Right cardiac atrium (tissue), 5 donors: ENCODE measurements around the gene GADL1. TPM values are rescaled to one million over a fixed set of nuclear protein-coding genes. Genes with fewer than 3 reads are reported as not detected.

Experiments used
- ATAC-seq, 2 donors: fragments of 200-7000 bp; cut with Tn5 transposase; one replicate each; pipeline versions ENCODE4 v1.8.0 to v1.9.1; 2020; ENCODE audit warnings: moderate library complexity in 2 of 2, mild to moderate bottlenecking in 1 of 2
- DNase-seq, 3 donors: peaks; one replicate each; pipeline ENCODE4 v3.0.0-alpha.2; 2020
- H3K27ac ChIP-seq: one replicate; pipeline ENCODE4 v1.5.1; 2013; ENCODE audit warnings: mild to moderate bottlenecking, low read length, control low read depth, moderate library complexity
- H3K27me3 ChIP-seq: one replicate; pipeline ENCODE4 v1.6.1; 2013; ENCODE audit not compliant: control insufficient read depth, insufficient read depth
- H3K4me1 ChIP-seq: one replicate; pipeline ENCODE4 v1.6.1; 2013; ENCODE audit warnings: low read length; ENCODE audit not compliant: control insufficient read depth, insufficient read depth
- H3K4me3 ChIP-seq: one replicate; pipeline ENCODE4 v1.5.1; 2013; ENCODE audit warnings: low read length, control low read depth
- H3K9me3 ChIP-seq: one replicate; pipeline ENCODE4 v1.6.1; 2013; ENCODE audit warnings: low read length; ENCODE audit not compliant: control insufficient read depth
- WGBS: extraction: QIAGEN DNeasy Blood & Tissue Kit; methylation state at CpG from one replicate; pipeline ENCODE4 v1.1.7; 2013; 5-methylcytosine and 5-hydroxymethylcytosine counted together
- intact Hi-C, 4 donors: fragments of 100-400 bp; cut with DNase I; formaldehyde crosslinking; loops; one replicate each; pipeline versions ENCODE4 v1.11.0 to v1.14.0; 2022 to 2023
- polyA plus RNA-seq: library from polyadenylated mRNA; stranded (reverse); fragments of 200-250 nt; gene quantifications from one replicate; pipeline ENCODE4 v1.2.3, GENCODE V29; 2013
- total RNA-seq, 4 donors: library from RNA; stranded (reverse); fragmentation: NEBNext Ultra II Directional; extraction: Animal tissue kit (Norgen Biotek cat#: 25700); gene quantifications; one replicate each; pipeline ENCODE4 v1.2.1, GENCODE V29; 2021
- donor health status: healthy with polysubstance abuse.
- donor health status: DM: no; HTN: yes; CAD: no.
- donor health status: DM: no; HTN: no; CAD: no.
- donor health status: DM: no; HTN: yes; CAD: no; lungs with severe emphysema.
- donor health status: DM: yes; HTN: yes; CAD: no.

GADL1 gene
- total and polyA plus RNA-seq, 5 donors = not detected

GRCh38 chr3:30873671-30874070 is 20.8 kb downstream of the GADL1 start:
- H3K27ac ChIP-seq = no peak overlapping the region
- no peaks in the 10 kb centered on the region for H3K27me3 ChIP-seq
- no peak overlapping the region for H3K4me3 ChIP-seq
- DNase-seq = no peak
- ATAC-seq = no peak
- intact Hi-C loops = no loop called here
- H3K4me1 ChIP-seq = no peaks in the 10 kb centered on the region
- no peaks in the 10 kb centered on the region for H3K9me3 ChIP-seq

- intact Hi-C loops = no loop called here
- H3K27ac ChIP-seq = no peak overlapping the region
- no peaks in the 10 kb centered on the region for H3K27me3 ChIP-seq
Measured at GRCh38 chr3:30872879-30873278, 21.6 kb downstream of the GADL1 start.

DNA sequence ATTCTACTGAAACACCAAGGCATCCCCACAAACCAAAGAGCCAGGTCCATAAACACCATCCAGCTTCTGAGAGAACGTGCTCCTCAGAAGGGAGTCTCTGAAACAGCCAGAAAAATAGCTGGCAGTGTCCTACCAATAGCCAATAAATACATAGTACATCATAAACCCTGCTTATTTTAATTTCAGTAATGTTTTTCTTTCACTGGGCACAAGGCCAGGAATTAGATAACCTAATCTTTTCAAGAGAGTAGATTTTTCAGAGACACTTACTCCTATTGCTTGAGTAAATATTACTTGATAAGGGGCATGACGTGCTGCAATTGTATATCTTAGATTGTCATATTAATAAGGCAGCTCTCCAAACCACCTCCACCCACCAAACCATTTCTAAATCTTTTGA is 22.7 kb downstream of the GADL1 start:
- 29% methylated on average over 2 of the region's 2 CpGs for WGBS
- H3K27ac ChIP-seq = no peak overlapping the region

More at GRCh38 chr3:30872879-30873278, 21.6 kb downstream of the GADL1 start:
- H3K4me1 ChIP-seq = no peaks in the 10 kb centered on the region
- no peak overlapping the region for H3K4me3 ChIP-seq
- no peak for DNase-seq
- H3K9me3 ChIP-seq = no peaks in the 10 kb centered on the region
- ATAC-seq = no peak

GRCh38 chr3:30864836-30865235 is 29.6 kb downstream of the GADL1 start:
- 74% methylated on average over 2 of the region's 2 CpGs for WGBS
- Histone ChIP-seq H3K27me3 (no peaks in the 10 kb centered on the region), H3K4me3 (no peak overlapping the region), H3K9me3 (no peaks in the 10 kb centered on the region), H3K4me1 (no peaks in the 10 kb centered on the region), H3K27ac (no peak overlapping the region)
- DNase-seq = no peak
- no peak for ATAC-seq
- intact Hi-C loops = no loop called here

More for the DNA sequence above, 22.7 kb downstream of the GADL1 start:
- DNase-seq (no peak), ATAC-seq (no peak)
- Histone ChIP-seq H3K4me1 (no peaks in the 10 kb centered on the region), H3K4me3 (no peak overlapping the region), H3K27me3 (no peaks in the 10 kb centered on the region), H3K9me3 (no peaks in the 10 kb centered on the region)
- intact Hi-C loops = no loop called here

GRCh38 chr3:30864132-30864531 is 30.3 kb downstream of the GADL1 start:
- no peak for DNase-seq
- intact Hi-C loops = no loop called here
- Histone ChIP-seq H3K9me3 (no peaks in the 10 kb centered on the region), H3K27me3 (no peaks in the 10 kb centered on the region), H3K4me1 (no peaks in the 10 kb centered on the region), H3K27ac (no peak overlapping the region), H3K4me3 (no peak overlapping the region)
- ATAC-seq = no peak
- 59% methylated on average over 5 of the region's 5 CpGs for WGBS

- no peak overlapping the region for H3K27ac ChIP-seq
- no peaks in the 10 kb centered on the region for H3K27me3 ChIP-seq
- ATAC-seq (no peak), DNase-seq (no peak)
- H3K4me3 ChIP-seq = no peak overlapping the region
- intact Hi-C loops = no loop called here
- 87% methylated on average over 2 of the region's 2 CpGs for WGBS
- H3K4me1 ChIP-seq = no peaks in the 10 kb centered on the region
- H3K9me3 ChIP-seq = no peaks in the 10 kb centered on the region
Measured at GRCh38 chr3:30862004-30862403, 32.5 kb downstream of the GADL1 start.

- Histone ChIP-seq H3K4me1 (no peaks in the 10 kb centered on the region), H3K27ac (no peak overlapping the region), H3K27me3 (no peaks in the 10 kb centered on the region), H3K4me3 (no peak overlapping the region), H3K9me3 (no peaks in the 10 kb centered on the region)
- intact Hi-C loops = no loop called here
- DNase-seq (no peak), ATAC-seq (no peak)
- WGBS = 75% methylated on average over 5 of the region's 5 CpGs
Measured at GRCh38 chr3:30858894-30859389, 35.5 kb downstream of the GADL1 start.

- no peaks in the 10 kb centered on the region for H3K9me3 ChIP-seq
- H3K4me1 ChIP-seq = no peaks in the 10 kb centered on the region
- DNase-seq (no peak), ATAC-seq (no peak)
- H3K27ac ChIP-seq = no peak overlapping the region
- WGBS = 65% methylated on average over 6 of the region's 6 CpGs
- no peaks in the 10 kb centered on the region for H3K27me3 ChIP-seq
- H3K4me3 ChIP-seq = no peak overlapping the region
- intact Hi-C loops = no loop called here
Measured at GRCh38 chr3:30855400-30856292, 38.8 kb downstream of the GADL1 start.

DNA sequence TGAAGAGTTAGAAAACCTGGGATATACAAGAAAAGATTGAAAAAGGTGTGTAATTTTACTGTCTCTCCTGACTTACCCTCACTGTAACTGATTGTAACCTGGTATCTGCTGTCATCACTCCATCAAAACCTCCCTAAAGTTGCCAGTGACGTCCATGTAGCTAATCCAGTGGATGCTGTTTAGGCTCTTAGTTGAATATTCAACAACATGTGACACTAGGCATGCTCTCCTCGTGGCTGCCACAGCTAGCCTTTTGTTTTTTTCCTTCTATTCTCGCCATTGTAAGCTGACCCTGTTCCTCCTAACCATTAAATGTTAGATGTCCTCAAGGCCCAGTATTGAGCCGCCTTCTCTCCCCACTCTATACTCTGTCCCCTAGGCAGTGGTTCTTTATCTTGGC is 41.6 kb downstream of the GADL1 start:
- no peak overlapping the region for H3K4me3 ChIP-seq
- H3K9me3 ChIP-seq = no peaks in the 10 kb centered on the region
- ATAC-seq (no peak), DNase-seq (no peak)
- intact Hi-C loops = no loop called here
- H3K4me1 ChIP-seq = peaks cover 3% of the 10 kb centered on the region
- H3K27me3 ChIP-seq = no peaks in the 10 kb centered on the region
- H3K27ac ChIP-seq = no peak overlapping the region
- 74% methylated on average over 4 of the region's 4 CpGs for WGBS

DNA sequence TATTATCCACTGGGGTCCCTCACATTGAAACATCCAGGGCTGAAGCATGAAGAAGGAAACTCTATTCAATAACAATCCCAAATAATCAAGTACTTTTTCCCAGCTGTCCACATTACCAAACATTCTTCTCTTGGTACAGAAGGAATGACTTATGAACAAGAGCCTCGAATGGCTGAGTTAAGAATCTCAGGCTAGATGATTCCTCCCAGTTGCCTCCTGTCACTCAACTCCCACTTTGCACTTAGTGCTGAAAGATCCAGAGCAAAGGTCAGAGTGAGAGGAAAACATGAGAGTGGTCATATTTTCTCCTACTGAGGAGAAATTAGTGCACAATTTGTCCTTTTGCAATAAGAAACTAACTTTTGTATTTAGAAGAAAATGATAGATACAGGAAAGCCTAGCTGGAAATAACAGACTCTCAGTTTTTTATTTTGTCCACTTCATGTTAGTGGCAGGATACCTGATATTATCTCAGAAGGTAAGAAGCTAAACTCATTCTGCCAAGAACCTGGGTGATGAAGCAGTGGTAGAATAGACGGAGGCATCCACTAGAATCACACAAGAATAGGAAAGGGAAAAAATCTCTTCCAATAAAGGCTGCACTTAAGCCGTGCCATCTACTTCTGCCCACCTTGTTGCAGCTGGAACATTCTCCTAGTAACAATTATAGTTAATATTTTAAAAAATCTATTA is 46.2 kb downstream of the GADL1 start:
- ATAC-seq (no peak), DNase-seq (no peak)
- H3K9me3 ChIP-seq = no peaks in the 10 kb centered on the region
- H3K4me1 ChIP-seq = peaks cover 3% of the 10 kb centered on the region
- no peaks in the 10 kb centered on the region for H3K27me3 ChIP-seq
- intact Hi-C loops = no loop called here
- H3K27ac ChIP-seq = no peak overlapping the region
- H3K4me3 ChIP-seq = no peak overlapping the region
- 62% methylated on average over 3 of the region's 3 CpGs for WGBS

DNA sequence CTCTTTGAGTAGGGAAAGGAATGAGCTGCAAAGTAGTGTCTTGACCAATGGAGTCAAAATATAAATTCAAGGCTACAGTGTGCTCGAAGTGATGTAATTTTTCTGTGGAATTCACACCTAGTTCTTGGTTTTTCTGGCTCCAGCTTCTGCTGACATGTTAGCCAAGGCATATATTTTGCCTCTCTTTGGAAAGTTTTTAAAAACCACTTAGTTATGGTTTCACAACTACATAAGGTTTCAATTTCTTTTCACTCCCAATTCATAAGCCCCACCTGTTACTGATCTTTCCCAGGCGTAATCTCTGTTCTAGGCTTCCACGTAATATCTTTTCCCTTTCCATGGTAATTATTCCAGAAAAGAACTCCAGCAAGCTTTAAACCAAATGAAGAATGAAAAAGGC is 46.9 kb downstream of the GADL1 start:
- ATAC-seq = no peak
- H3K27me3 ChIP-seq = no peaks in the 10 kb centered on the region
- DNase-seq = no peak
- no peaks in the 10 kb centered on the region for H3K9me3 ChIP-seq
- no peak overlapping the region for H3K27ac ChIP-seq
- intact Hi-C loops = no loop called here
- H3K4me3 ChIP-seq = no peak overlapping the region
- H3K4me1 ChIP-seq = peaks cover 3% of the 10 kb centered on the region
- 74% methylated on average over 3 of the region's 3 CpGs for WGBS
